ENCODE results near the gene ABHD17B. TPM values are rescaled to one million over a fixed set of nuclear protein-coding genes. Genes with fewer than 3 reads are reported as not detected.
A peak's percentile ranks its signal among the peaks of the same experiment; 100 is the strongest.
"Not testable (repeated sequence)": the region's sequence is repeated elsewhere in the genome, so short reads cannot be mapped to it uniquely, and the experiment has no call there.

The ABHD17B gene
- total RNA-seq (2014; rRNA removed; shearing (Covaris generic)): 28.3 and 31.0 TPM in 2 replicates
- total RNA-seq (2022): 47.7 and 51.8 TPM in 2 replicates
- percentile 97 among the genes with signal in this experiment for Bru-seq, nascent RNA
- BruChase-seq, experiment 1, labeled RNA remaining after a 6-hour chase: percentile 92 among the genes with signal in this experiment
- BruChase-seq, experiment 2, labeled RNA remaining after a 2-hour chase: percentile 87 among the genes with signal in this experiment
- long read RNA-seq, transcript ABHD17B-201 (4 exons, 2,614 nt): major isoform, 98 of 114 reads
- long read RNA-seq, partial matches to known transcripts: 4 of 114 reads
- long read RNA-seq, other reads (novel, unspliced or antisense): 12 of 114 reads

- Histone ChIP-seq H3K4me3 (ENCODE audit: low read depth, low read length, poor library complexity, severe bottlenecking) (peak within 1 kb of the TSS; percentile 93), H3K4me2 (ENCODE audit: low read length) (peak within 1 kb of the TSS; percentile 89), H3K27ac (ENCODE audit: low read depth, low read length, poor library complexity, severe bottlenecking) (peak within 1 kb of the TSS; percentile 83), H3K9me3 (ENCODE audit: low read length) (no peaks in the 10 kb centered on the region), H3K4me1 (ENCODE audit: insufficient read depth, low read length, poor library complexity, severe bottlenecking) (peaks cover 33% of the 10 kb centered on the region), H2AFZ (ENCODE audit: low read length) (peak within 1 kb of the TSS; percentile 53; the same call in 1 of the 2 replicates), H3K9me2 (ENCODE audit: insufficient read depth, low read length) (no peaks in the 10 kb centered on the region), H3K79me2 (ENCODE audit: insufficient read depth, low read depth, low read length) (peaks cover 95% of the 10 kb centered on the region), H3K36me3 (ENCODE audit: insufficient read depth, low read length) (peaks cover 8% of the 10 kb centered on the region), H4K20me1 (ENCODE audit: insufficient read depth, low read length) (peaks cover 26% of the 10 kb centered on the region)
- ChIA-PET CTCF (ENCODE audit: unreplicated experiment) (interaction anchor here (1.0 to 1.2 kb wide), 3 partner anchors 15 to 128 kb away, joined by 3 to 4 read pairs (median 4); no protein-coding TSS in a partner anchor), POLR2A (interaction anchor here (0.6 to 6.2 kb wide), 23 partner anchors 9 to 451 kb away, joined by 3 to 65 read pairs (median 6); no protein-coding TSS in a partner anchor)
- peak; percentile 100 for DNase-seq (ENCODE audit: low spot score)
- intact Hi-C loops (cut with micrococcal nuclease; ENCODE audit: unreplicated experiment): loop anchor here (1.0 to 2.0 kb wide), 3 partner anchors 26 to 114 kb away; no protein-coding TSS in a partner anchor
- TF ChIP-seq EZH2phosphoT487 (IDR thresholded peaks at IDR 0.05; ENCODE audit: borderline replicate concordance, low read depth, low read length) (no peak), CTCF (conservative IDR thresholded peaks at IDR 0.05; ENCODE audit: low read length) (no peak)
- no TSS peak for BruUV-seq (replicated peaks)
Measured at GRCh38 chr9:71911061-71911907, at the start of gene ABHD17B, which contains the start of gene C9orf85. TSS of gene ABHD17B (minus strand) at chr9:71911193. CDS start at chr9:71875080, 36,113 bp downstream. TSS of gene C9orf85 (plus strand) at chr9:71911639. CDS start at chr9:71911735, 96 bp downstream.

DNA sequence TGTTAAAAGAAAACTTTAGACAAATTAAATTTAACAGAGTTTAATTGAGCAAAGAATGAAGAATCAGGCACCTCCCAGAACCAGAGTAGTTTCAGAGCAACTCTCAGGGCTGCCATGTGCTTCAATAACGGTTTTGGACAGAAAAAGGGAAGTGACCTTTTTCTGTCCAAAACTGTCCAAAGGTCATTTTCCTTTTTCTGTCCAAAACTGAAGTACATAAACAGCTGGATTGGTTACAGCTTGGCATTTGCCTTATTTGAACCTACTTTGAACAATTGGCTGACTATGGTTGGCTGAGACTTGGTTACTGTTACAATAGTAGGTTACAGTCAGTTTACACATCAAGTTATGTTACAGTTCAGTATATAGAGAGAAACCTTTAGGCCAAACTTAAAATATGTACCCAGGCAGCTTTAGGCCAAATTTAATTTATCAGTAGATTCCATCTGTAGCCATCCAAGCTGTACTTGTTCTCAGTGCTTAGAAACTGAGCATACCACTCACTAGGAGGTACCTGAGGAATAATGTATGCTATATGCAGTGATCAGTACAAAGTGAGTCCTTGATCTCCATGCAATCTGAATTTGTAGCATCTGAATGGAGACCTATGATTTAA, 44.4 kb upstream of the ABHD17B start:
- CTCF ChIA-PET (ENCODE audit: unreplicated experiment): no interaction called here
- Histone ChIP-seq H3K4me2 (ENCODE audit: low read length) (no peak overlapping the region), H3K9me3 (ENCODE audit: low read length) (no peaks in the 10 kb centered on the region), H3K79me2 (ENCODE audit: insufficient read depth, low read depth, low read length) (no peaks in the 10 kb centered on the region), H4K20me1 (ENCODE audit: insufficient read depth, low read length) (no peaks in the 10 kb centered on the region), H3K4me3 (ENCODE audit: low read depth, low read length, poor library complexity, severe bottlenecking) (no peak overlapping the region), H3K9me2 (ENCODE audit: insufficient read depth, low read length) (no peaks in the 10 kb centered on the region), H2AFZ (ENCODE audit: low read length) (no peak overlapping the region), H3K4me1 (ENCODE audit: insufficient read depth, low read length, poor library complexity, severe bottlenecking) (peaks cover 11% of the 10 kb centered on the region), H3K27ac (ENCODE audit: low read depth, low read length, poor library complexity, severe bottlenecking) (no peak overlapping the region), H3K36me3 (ENCODE audit: insufficient read depth, low read length) (no peaks in the 10 kb centered on the region)
- POLR2A ChIA-PET: interaction anchor here (1.6 to 2.0 kb wide), 2 partner anchors 30 to 44 kb away, joined by 4 to 9 read pairs; partner anchors contain the start of genes ABHD17B and C9orf85
- intact Hi-C loops (cut with micrococcal nuclease; ENCODE audit: unreplicated experiment): no loop called here
- no peak for TF ChIP-seq EZH2phosphoT487 (IDR thresholded peaks at IDR 0.05; ENCODE audit: borderline replicate concordance, low read depth, low read length)
- TF ChIP-seq CTCF (conservative IDR thresholded peaks at IDR 0.05; ENCODE audit: low read length): no peak
- no TSS peak for BruUV-seq (replicated peaks)
- peak; percentile 31 for DNase-seq (ENCODE audit: low spot score)

DNA sequence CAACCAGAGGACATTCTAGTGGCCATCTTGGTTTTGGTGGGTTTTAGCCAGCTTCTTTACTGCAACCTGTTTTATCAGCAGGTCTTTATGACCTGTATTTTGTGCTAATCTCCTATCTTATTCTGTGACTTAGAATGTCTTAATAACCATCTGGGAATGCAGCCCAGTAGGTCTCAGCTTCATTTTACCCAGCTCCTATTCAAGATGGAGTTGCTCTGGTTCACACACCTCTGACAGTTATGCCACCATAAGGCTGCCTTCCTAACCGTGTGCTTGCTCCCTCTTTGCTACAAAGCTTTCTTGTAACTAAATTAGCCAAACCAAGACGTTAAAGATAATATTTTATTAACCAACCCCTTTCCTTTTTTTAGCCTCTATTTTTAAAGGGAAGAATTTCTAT, 43.7 kb upstream of the ABHD17B start:
- H3K4me1 ChIP-seq (ENCODE audit: insufficient read depth, low read length, poor library complexity, severe bottlenecking): peaks cover 11% of the 10 kb centered on the region
- H3K36me3 ChIP-seq (ENCODE audit: insufficient read depth, low read length); H3K9me2 ChIP-seq (ENCODE audit: insufficient read depth, low read length); H3K79me2 ChIP-seq (ENCODE audit: insufficient read depth, low read depth, low read length); H3K9me3 ChIP-seq (ENCODE audit: low read length); H2AFZ ChIP-seq (ENCODE audit: low read length); H3K4me3 ChIP-seq (ENCODE audit: low read depth, low read length, poor library complexity, severe bottlenecking); H3K4me2 ChIP-seq (ENCODE audit: low read length); intact Hi-C loops (cut with micrococcal nuclease; ENCODE audit: unreplicated experiment); CTCF ChIA-PET (ENCODE audit: unreplicated experiment); DNase-seq (ENCODE audit: low spot score); H3K27ac ChIP-seq (ENCODE audit: low read depth, low read length, poor library complexity, severe bottlenecking); H4K20me1 ChIP-seq (ENCODE audit: insufficient read depth, low read length); BruUV-seq (replicated peaks): not testable (repeated sequence)
- POLR2A ChIA-PET: interaction anchor here (0.5 to 1.6 kb wide), 3 partner anchors 13 to 29 kb away, joined by 3 to 4 read pairs (median 4); no protein-coding TSS in a partner anchor

Measured in OCI-LY7 (cell line).